Measurements from ENCODE around the gene CCDC185.
"Not testable (repeated sequence)": the region's sequence is repeated elsewhere in the genome, so short reads cannot be mapped to it uniquely, and the experiment has no call there.

CCDC185 gene

GRCh38 chr1:223394706-223395105 lies 1.5 kb downstream of the CCDC185 start:
- DNase-seq: no peak

GRCh38 chr1:223399393-223399792 lies 6.2 kb downstream of the CCDC185 start:
- not testable (repeated sequence) for DNase-seq

DNA sequence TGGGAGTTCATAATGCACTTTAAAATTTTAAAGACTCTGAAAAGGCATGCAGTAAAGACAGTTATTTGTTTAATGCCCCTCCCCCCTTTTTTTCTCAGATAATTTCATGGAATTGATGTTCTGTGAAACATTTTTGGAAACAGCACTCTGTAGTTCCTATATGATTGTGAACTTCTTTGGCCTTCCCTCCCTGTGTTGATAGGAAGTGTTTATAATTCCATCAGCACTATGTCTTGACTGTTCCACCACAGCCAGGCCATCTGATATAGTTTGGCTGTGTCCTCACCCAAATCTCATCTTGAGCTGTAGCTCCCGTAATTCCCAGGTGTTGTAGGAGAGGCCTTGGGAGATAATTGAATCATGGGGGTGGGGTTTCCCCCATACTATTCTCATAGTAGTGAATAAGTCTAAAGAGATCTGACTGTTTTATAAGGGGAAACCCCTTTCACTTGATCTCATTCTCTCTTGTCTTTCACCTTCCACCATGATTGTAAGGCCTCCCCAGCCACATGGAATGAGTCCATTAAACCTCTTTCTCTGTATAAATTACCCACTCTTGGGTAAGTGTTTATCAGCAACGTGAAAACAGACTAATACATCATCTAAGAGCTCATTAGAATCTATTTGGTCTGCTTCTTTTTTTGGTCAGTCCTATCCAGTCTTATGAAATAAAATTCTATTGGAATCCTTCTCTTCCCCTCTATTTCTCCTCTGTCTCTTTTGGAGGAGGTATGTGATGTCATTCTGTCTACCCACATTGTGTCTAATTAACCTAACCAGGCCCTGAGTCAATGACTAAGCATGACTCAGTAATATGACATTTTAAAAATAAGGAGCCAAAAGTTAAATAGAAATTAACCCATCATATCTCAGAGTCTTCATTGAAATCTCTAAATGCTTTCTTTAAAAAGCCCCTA lies 8.9 kb downstream of the CCDC185 start:
- no peak for DNase-seq

GRCh38 chr1:223402790-223403142 lies 9.6 kb downstream of the CCDC185 start:
- DNase-seq: no peak

DNA sequence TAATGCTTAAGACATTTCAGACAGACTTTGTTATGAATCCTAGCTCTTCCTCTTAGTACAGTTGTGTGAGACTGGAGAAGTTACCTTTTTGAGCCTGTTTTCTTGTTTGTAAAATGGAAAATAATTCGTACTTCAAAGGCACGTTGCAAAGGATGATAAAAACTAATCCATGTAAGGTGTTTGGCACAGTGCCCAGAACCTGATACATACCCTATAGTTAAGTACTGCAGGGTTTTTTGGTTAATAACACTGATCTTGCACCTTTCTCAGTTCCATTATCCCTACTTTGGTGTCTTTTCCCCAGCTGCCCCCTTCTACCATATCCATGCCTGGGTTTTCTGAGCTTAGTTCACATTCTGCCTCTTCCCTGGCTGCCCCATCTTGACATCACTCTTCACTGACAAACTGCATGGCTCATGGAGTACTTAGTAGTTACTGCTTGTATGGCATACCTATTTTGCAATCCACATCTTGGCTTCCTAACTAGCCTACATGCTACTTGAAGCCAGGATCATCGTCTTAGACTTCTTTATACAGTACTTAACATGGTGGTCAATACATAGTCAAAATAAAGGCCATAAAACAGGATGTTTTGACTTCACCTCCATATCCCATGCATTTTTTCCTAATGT lies 10.1 kb downstream of the CCDC185 start:
- DNase-seq: no peak

GRCh38 chr1:223405507-223405906 lies 12.3 kb downstream of the CCDC185 start:
- no peak for DNase-seq

DNA sequence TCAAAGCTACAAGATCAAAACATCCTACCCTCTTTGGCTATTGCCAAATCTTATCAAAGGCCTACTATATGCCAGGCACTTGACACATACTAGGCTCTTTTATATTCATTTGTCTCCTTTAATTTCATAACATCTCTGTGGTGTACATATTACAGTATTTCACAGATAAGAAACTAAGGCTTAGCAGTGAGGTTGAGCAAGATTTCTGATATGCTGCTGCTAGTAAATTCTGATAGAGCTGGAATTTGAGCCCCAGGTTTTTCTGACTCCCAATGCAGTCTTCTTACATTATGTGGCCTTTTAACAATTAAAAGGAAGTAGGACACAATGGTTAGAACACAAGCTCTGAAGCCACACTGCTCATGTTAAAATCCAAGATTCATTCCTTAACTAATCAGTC lies 16.8 kb downstream of the CCDC185 start:
- DNase-seq: no peak

- DNase-seq: no peak
Measured at GRCh38 chr1:223411309-223411708, 18.1 kb downstream of the CCDC185 start.

DNA sequence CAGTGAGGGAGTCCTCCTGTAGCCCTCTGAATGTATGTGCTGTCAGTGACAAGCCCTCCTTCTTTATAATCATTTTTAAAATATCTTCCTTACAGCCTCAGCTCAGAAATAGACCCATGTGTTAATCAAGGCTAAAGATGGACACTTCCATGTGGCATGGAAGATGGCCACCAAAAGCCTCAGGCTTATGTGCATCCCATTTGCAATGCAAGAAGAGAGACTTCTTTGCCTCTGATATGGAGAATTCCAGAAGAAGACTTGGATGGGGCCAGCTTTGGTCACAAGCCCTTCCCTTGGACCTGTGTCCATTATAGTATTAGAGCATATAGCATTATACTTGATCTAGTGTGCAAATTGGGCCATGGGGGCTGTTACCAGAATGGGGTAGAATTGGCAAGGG lies 18.5 kb downstream of the CCDC185 start:
- DNase-seq: no peak

GRCh38 chr1:223413216-223413615 lies 20.0 kb downstream of the CCDC185 start:
- DNase-seq: no peak

GRCh38 chr1:223417444-223417843 lies 24.2 kb downstream of the CCDC185 start:
- DNase-seq: no peak

- DNase-seq: no peak
Measured at GRCh38 chr1:223417903-223418663, 24.9 kb downstream of the CCDC185 start.

DNA sequence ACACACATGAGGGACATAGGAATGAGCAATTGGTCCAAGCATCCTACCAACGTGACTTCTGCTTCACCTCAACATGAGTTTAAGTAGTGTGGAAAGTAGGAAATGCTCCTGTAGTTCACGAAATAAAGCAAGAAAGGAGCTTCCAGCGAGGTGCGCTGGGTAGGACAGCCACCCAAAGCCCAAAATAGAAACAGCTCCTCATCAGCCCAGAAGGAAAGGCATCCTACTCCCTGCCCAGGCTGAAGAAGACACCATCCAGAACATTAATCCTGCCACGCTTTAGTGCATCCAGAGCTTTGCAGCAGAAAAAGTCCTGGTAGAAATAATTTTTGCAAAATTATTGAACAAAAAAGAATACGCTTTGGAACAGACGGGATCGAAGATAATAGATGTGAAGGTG lies 25.9 kb downstream of the CCDC185 start:
- no peak for DNase-seq

- DNase-seq: no peak
Measured at GRCh38 chr1:223419561-223419960, 26.3 kb downstream of the CCDC185 start.

GRCh38 chr1:223421025-223421424 lies 27.8 kb downstream of the CCDC185 start:
- no peak for DNase-seq

DNA sequence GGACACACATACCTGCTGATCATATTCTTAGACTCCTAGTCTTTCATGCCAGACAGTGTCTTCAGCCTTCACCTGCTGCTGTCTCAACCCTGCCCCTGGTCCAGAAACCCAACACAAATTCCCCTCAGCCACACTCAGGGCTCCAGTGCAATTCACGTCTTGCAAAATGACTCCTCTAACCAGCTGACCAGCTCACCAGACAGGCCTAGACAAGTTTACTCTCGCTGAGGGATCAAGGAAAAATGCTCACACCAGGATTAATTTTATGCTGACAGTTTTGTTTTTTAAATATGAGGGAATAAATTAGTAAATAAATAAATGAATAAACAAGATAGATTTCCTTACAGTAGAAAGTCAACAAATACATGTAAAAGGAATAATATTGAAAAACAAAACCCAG lies 28.5 kb downstream of the CCDC185 start:
- no peak for DNase-seq

- no peak for DNase-seq
Measured at GRCh38 chr1:223422911-223423310, 29.7 kb downstream of the CCDC185 start.

GRCh38 chr1:223423641-223424233 lies 30.5 kb downstream of the CCDC185 start:
- DNase-seq: no peak

DNA sequence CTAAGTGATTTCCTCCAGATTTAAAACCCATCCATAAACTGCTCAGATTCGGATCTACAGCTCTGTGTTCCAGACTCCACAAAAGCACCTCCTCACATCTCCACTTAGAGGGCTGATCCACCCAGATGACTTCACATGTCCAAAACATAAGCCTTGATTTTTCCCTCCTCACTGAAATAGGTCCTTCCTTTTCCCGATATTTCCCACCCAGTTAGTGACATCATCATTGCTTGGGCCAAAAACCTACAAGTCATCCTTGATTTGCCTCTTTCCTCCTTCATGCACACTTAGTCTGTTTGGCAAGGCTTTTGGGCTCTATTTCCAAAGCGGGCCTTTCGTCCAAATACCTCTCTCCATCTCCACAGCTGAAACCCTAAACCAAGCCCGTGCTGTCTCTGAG lies 32.3 kb downstream of the CCDC185 start:
- DNase-seq: no peak

DNA sequence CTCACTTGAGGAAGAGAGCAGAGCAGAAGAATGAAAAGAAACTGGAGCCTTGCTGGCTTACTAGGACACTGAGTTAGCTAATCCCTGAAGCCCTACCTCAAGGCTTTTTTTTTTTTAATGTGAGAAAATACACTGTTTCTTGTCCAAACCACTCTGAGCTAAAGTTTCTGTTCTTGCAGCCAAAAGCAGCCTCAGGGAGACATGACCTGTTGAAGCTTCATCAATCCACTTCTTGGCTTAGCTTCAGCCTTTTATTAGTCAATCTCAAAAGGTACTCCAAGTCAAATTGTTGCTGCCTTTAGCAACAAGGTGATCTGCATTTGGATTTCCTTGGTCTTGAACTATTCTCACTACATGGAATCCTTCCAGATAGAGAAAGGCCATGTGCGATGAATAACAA lies 33.7 kb downstream of the CCDC185 start:
- no peak for DNase-seq

DNA sequence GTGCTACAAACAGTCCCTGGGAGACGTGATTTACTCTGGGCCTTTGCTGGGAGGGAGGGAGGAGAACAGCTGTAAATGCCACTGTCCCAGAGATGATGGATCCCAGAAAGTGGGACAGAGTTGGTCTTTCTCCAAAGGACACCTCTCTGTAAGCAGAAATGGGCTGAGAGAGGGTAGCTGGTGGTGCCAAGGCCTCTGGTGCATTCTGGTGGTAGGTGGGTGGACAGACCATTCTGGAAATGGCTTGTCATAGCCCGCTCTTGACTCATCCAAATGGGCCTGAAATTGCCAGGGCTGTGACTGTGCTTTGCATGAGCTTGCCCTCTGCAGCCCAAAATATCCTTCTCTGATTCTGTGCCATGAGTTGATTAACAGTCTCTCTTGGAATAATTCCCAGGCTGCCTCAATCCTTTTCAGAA lies 36.1 kb downstream of the CCDC185 start:
- peak in 1 of 2 experiments; percentile 33 for DNase-seq

DNA sequence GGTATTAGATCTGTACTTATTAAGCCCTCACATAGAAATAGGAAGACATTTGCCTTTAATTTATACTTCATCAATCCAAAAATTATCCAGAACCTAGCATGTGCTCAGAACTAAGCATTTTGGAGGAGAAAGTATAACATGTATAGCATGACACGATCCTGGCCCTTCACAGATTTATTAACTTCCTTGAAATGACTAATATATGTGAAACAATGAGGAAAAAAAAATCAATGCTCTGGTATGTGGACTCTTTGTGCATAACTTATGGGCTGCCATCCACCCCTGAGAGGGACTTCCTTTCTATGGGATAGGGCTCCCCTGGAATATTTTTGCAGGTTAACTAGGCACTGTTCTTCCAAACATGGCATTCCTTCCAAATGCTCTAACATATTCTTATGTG lies 36.6 kb downstream of the CCDC185 start:
- DNase-seq: no peak

- DNase-seq: no peak
Measured at GRCh38 chr1:223430236-223430635, 37.0 kb downstream of the CCDC185 start.

Data from cerebellar nuclear complex (tissue), 1 donor.